Esophagus squamous epithelium (tissue), 4 donors: ENCODE data around the gene NHERF2.

Source experiments
- POLR2A ChIP-seq, 4 donors: fragments of 450-650 bp; IDR thresholded peaks; one replicate each; pipeline ENCODE4 v1.6.1; 2017; ENCODE audit warnings: antibody characterized with exemption in 4 of 4, mild to moderate bottlenecking in 4 of 4, moderate library complexity in 3 of 4
- TF ChIP-seq, protein P1 (sequence below), 6 experiments: fragments of 450-650 bp in 4 of 6; fragments of 200-600 bp in 2 of 6; sonication (generic) in 2 of 6; IDR thresholded peaks; one replicate each; pipeline ENCODE4 v1.5.1; 2016 to 2019; ENCODE audit warnings: antibody characterized with exemption in 6 of 6, mild to moderate bottlenecking in 4 of 6, moderate library complexity in 4 of 6

DNA sequence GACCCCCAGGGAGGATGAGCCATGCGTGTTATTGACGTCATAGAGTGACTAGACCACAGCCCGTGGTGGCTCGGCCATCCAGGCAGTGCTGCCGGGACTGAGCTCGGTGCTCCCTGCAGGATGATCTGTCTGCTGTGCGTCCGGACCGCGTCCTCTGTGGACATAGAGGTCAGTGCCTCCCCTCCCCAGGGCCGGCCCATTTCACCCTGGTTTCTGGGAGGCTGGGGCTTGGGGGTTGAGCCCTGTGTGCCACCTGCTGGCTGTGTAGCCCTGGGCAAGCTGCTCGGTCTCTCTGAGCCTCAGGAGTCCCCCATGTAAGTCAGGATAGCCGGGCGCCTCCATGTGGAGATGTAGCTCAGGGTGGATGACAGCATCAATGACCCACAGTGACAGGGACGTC is 29.4 kb downstream of the NHERF2 start:
- TF ChIP-seq, protein P1, sequence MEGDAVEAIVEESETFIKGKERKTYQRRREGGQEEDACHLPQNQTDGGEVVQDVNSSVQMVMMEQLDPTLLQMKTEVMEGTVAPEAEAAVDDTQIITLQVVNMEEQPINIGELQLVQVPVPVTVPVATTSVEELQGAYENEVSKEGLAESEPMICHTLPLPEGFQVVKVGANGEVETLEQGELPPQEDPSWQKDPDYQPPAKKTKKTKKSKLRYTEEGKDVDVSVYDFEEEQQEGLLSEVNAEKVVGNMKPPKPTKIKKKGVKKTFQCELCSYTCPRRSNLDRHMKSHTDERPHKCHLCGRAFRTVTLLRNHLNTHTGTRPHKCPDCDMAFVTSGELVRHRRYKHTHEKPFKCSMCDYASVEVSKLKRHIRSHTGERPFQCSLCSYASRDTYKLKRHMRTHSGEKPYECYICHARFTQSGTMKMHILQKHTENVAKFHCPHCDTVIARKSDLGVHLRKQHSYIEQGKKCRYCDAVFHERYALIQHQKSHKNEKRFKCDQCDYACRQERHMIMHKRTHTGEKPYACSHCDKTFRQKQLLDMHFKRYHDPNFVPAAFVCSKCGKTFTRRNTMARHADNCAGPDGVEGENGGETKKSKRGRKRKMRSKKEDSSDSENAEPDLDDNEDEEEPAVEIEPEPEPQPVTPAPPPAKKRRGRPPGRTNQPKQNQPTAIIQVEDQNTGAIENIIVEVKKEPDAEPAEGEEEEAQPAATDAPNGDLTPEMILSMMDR (IDR thresholded peaks at IDR 0.05) = peak in 1 of 6 experiments; percentile 16
- TF ChIP-seq POLR2A (IDR thresholded peaks at IDR 0.05) = no peak
